ENCODE results near the gene RPEL1. TPM values are rescaled to one million over a fixed set of nuclear protein-coding genes. Genes with fewer than 3 reads are reported as not detected.

The RPEL1 gene
- total RNA-seq, 1 donor from 2014 or later: not detected

- TF ChIP-seq CTCF (IDR thresholded peaks at IDR 0.05) (no peak), POLR2A (IDR thresholded peaks at IDR 0.05) (no peak), POLR2AphosphoS5 (IDR thresholded peaks at IDR 0.05; ENCODE audit: insufficient read depth in 1 of 2, low read depth in 1 of 2) (no peak)
- no peaks in the 10 kb centered on the region for H3K9me3 ChIP-seq
- intact Hi-C loops (cut with DNase I): no loop called here
- no peak overlapping the region for H3K4me3 ChIP-seq
- H3K4me1 ChIP-seq: no peaks in the 10 kb centered on the region
- H3K27ac ChIP-seq: no peak overlapping the region
- no peaks in the 10 kb centered on the region for H3K27me3 ChIP-seq
- no peak for DNase-seq (ENCODE audit: extremely low spot score in 2 of 2)
- H3K36me3 ChIP-seq: no peaks in the 10 kb centered on the region
Measured at GRCh38 chr10:103231047-103231551, 14.6 kb upstream of the RPEL1 start.

DNA sequence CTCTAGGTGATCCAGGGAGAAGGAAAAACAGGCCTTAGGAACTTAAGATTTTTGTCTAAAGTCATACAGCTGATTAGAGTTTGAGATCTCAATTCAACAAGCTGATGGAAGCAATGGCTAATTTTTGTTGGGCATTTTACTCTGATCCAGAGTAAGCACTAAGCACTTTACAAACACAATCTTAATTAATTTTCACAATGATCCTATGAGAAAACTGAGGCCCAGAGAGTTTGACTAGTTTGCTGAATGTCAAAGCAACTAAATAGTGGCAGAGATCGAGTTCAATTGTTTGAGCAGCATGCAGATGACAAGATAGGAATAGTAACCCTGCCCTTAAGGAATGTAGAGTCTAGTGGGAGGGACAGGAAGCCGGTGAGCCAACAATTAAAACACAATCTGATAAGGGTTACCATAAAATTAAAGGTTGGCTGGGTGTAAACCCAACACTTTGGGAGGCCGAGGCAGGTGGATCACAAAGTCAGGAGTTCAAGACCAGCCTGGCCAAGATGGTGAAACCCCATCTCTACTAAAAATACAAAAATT lies 13.5 kb upstream of the RPEL1 start:
- Histone ChIP-seq H3K27ac (no peak overlapping the region), H3K36me3 (no peaks in the 10 kb centered on the region), H3K27me3 (no peaks in the 10 kb centered on the region), H3K4me1 (no peaks in the 10 kb centered on the region), H3K4me3 (no peak overlapping the region), H3K9me3 (no peaks in the 10 kb centered on the region)
- no peak for TF ChIP-seq POLR2AphosphoS5 (IDR thresholded peaks at IDR 0.05; ENCODE audit: insufficient read depth in 1 of 2, low read depth in 1 of 2)
- TF ChIP-seq CTCF (IDR thresholded peaks at IDR 0.05): no peak
- no peak for TF ChIP-seq POLR2A (IDR thresholded peaks at IDR 0.05)
- intact Hi-C loops (cut with DNase I): no loop called here
- DNase-seq (ENCODE audit: extremely low spot score in 2 of 2): no peak

- DNase-seq (ENCODE audit: extremely low spot score in 2 of 2): no peak
- no peaks in the 10 kb centered on the region for H3K4me1 ChIP-seq
- no peaks in the 10 kb centered on the region for H3K27me3 ChIP-seq
- H3K36me3 ChIP-seq: no peaks in the 10 kb centered on the region
- no peak overlapping the region for H3K27ac ChIP-seq
- no peaks in the 10 kb centered on the region for H3K9me3 ChIP-seq
- intact Hi-C loops (cut with DNase I): no loop called here
- no peak overlapping the region for H3K4me3 ChIP-seq
- TF ChIP-seq POLR2AphosphoS5 (IDR thresholded peaks at IDR 0.05; ENCODE audit: insufficient read depth in 1 of 2, low read depth in 1 of 2) (no peak), POLR2A (IDR thresholded peaks at IDR 0.05) (no peak), CTCF (IDR thresholded peaks at IDR 0.05) (no peak)
Measured at GRCh38 chr10:103232772-103233488, 12.8 kb upstream of the RPEL1 start.

GRCh38 chr10:103235775-103236174 lies 9.9 kb upstream of the RPEL1 start:
- intact Hi-C loops (cut with DNase I): no loop called here
- no peaks in the 10 kb centered on the region for H3K9me3 ChIP-seq
- DNase-seq (ENCODE audit: extremely low spot score in 2 of 2): no peak
- no peaks in the 10 kb centered on the region for H3K36me3 ChIP-seq
- no peaks in the 10 kb centered on the region for H3K4me1 ChIP-seq
- H3K27ac ChIP-seq: no peak overlapping the region
- no peak overlapping the region for H3K4me3 ChIP-seq
- no peaks in the 10 kb centered on the region for H3K27me3 ChIP-seq
- TF ChIP-seq CTCF (IDR thresholded peaks at IDR 0.05) (no peak), POLR2A (IDR thresholded peaks at IDR 0.05) (no peak), POLR2AphosphoS5 (IDR thresholded peaks at IDR 0.05; ENCODE audit: insufficient read depth in 1 of 2, low read depth in 1 of 2) (no peak)

Data from vagina (tissue), 2 donors.